Activated T-cell treated with anti-CD3 and anti-CD28 coated beads, Interleukin-2, amount 50 U/mL, for 4 hours (primary cell): ENCODE measurements around the gene ZNF229. TPM values are rescaled to one million over a fixed set of nuclear protein-coding genes. Genes with fewer than 3 reads are reported as not detected.
"Not testable (repeated sequence)": the region's sequence is repeated elsewhere in the genome, so short reads cannot be mapped to it uniquely, and the experiment has no call there.

Source experiments
- ATAC-seq, 2 donors: fragments of 200-7000 bp; cut with Tn5 transposase; one replicate each; pipeline ENCODE4 v1.10.0; 2021
- DNase-seq: peaks from one replicate; pipeline ENCODE4 v3.0.0-alpha.2; 2020
- H3K27me3 Mint-ChIP-seq: one replicate; pipeline ENCODE4 v1.8.0; 2021; ENCODE audit warnings: low read depth, mixed read lengths
- H3K36me3 Mint-ChIP-seq: one replicate; pipeline ENCODE4 v1.8.0; 2022; ENCODE audit warnings: mixed read lengths; ENCODE audit not compliant: insufficient read depth
- H3K4me1 Mint-ChIP-seq: one replicate; pipeline ENCODE4 v1.8.0; 2021; ENCODE audit warnings: low read depth, mixed read lengths
- H3K4me3 Mint-ChIP-seq: one replicate; pipeline ENCODE4 v1.8.0; 2021; ENCODE audit warnings: mild to moderate bottlenecking, moderate library complexity, mixed read lengths
- H3K9me3 Mint-ChIP-seq: one replicate; pipeline ENCODE4 v1.8.0; 2021; ENCODE audit warnings: mixed read lengths
- total RNA-seq, 3 donors: library from RNA; stranded (reverse); gene quantifications; one replicate each; pipeline ENCODE4 v1.2.1, GENCODE V29; 2021

ZNF229 gene
- total RNA-seq, 3 donors from 2014 or later, result 0.76 to 0.99 (median 0.95) TPM

GRCh38 chr19:44401139-44402115, 46.8 kb downstream of the ZNF229 start, which contains the start of gene ZNF285:
TSS of gene ZNF285 (minus strand) at chr19:44401608. CDS start at chr19:44397213, 4,395 bp downstream.
- ATAC-seq (peak; percentile 93 to 99), DNase-seq (peak; percentile 50)
- peaks cover 47% of the 10 kb centered on the region for H3K9me3 Mint-ChIP-seq
- peaks cover 9% of the 10 kb centered on the region for H3K4me1 Mint-ChIP-seq
- peaks cover 12% of the 10 kb centered on the region for H3K36me3 Mint-ChIP-seq
- H3K4me3 Mint-ChIP-seq, result peak within 1 kb of the TSS; percentile 83
- H3K27me3 Mint-ChIP-seq, result peaks cover 3% of the 10 kb centered on the region

- Mint-ChIP-seq H3K36me3 (peaks cover 44% of the 10 kb centered on the region), H3K9me3 (peaks cover 67% of the 10 kb centered on the region)
- ATAC-seq, H3K4me3 Mint-ChIP-seq, DNase-seq, H3K27me3 Mint-ChIP-seq, H3K4me1 Mint-ChIP-seq: not testable (repeated sequence)
These were observed 59.0 kb downstream of the ZNF229 start for GRCh38 chr19:44389268-44389667.

Other genes with a start within 250 kb of the ZNF229 start
- 10 to 100 TPM; 12.5 to 15.3 (median 12.8) TPM for gene ZNF227, start 235.9 kb downstream of the ZNF229 start, total RNA-seq
- not detected for gene ZNF233, start 188.6 kb downstream of the ZNF229 start, total RNA-seq
- 1 to 10 TPM in 2 of 3 donors, under 1 TPM in 1; 0.99 to 2.4 (median 1.6) TPM for gene ZNF235, start 143.4 kb downstream of the ZNF229 start, total RNA-seq
- gene ZNF112, start 91.8 kb downstream of the ZNF229 start, total RNA-seq, result under 1 TPM in 1 of 3 donors, not detected in 2; 0.53 TPM
- gene ZNF285, start 46.9 kb downstream of the ZNF229 start, total RNA-seq, result under 1 TPM; 0.19 to 0.35 (median 0.29) TPM
- 1 to 10 TPM; 6.5 to 9.3 (median 7.4) TPM for gene ZNF180, start 52.0 kb upstream of the ZNF229 start, total RNA-seq
- not detected for gene CEACAM20, start 81.2 kb upstream of the ZNF229 start, total RNA-seq
- not detected for gene IGSF23, start 165.1 kb upstream of the ZNF229 start, total RNA-seq
- gene PVR, start 195.4 kb upstream of the ZNF229 start, total RNA-seq, result 10 to 100 TPM in 1 of 3 donors, 1 to 10 TPM in 2; 8.5 to 13.9 (median 9.9) TPM
- gene CEACAM19, start 223.0 kb upstream of the ZNF229 start, total RNA-seq, result under 1 TPM; 0.33 to 0.86 (median 0.74) TPM